Neural cell (in vitro differentiated cells): ENCODE measurements around the gene DMXL2. TPM values are rescaled to one million over a fixed set of nuclear protein-coding genes. Genes with fewer than 3 reads are reported as not detected.

Experiments used
- H2AFZ ChIP-seq: fragments of 200-600, 300-800 bp; sonication (generic), shearing (Covaris generic); 2 replicates; pipeline ENCODE4 v1.6.0; 2014; ENCODE audit warnings: low read depth, mild to moderate bottlenecking, antibody characterized with exemption, low read length, moderate library complexity
- H3F3A ChIP-seq: fragments of 200-600 bp; shearing (Covaris generic); 2 replicates; pipeline ENCODE4 v1.6.1; 2016; ENCODE audit warnings: mild to moderate bottlenecking, moderate library complexity, mixed read lengths, antibody characterized with exemption, low read length; ENCODE audit not compliant: insufficient read depth, poor library complexity, severe bottlenecking
- H3K27ac ChIP-seq: fragments of 200-600, 300-800 bp; sonication (generic), shearing (Covaris generic); 2 replicates; pipeline ENCODE4 v1.5.1; 2014; ENCODE audit warnings: mild to moderate bottlenecking, low read length, moderate library complexity
- H3K27me3 ChIP-seq: fragments of 300-800, 200-600 bp; sonication (generic), shearing (Covaris generic); 2 replicates; pipeline ENCODE4 v1.6.0; 2014; ENCODE audit warnings: mild to moderate bottlenecking, low read depth, low read length, moderate library complexity; ENCODE audit not compliant: insufficient read depth
- H3K36me3 ChIP-seq: fragments of 300-800, 200-600 bp; sonication (generic), shearing (Covaris generic); 2 replicates; pipeline ENCODE4 v1.5.1; 2014; ENCODE audit warnings: mild to moderate bottlenecking, antibody characterized with exemption, low read length, moderate library complexity; ENCODE audit not compliant: insufficient read depth
- H3K4me2 ChIP-seq: fragments of 300-800, 200-600 bp; sonication (generic), shearing (Covaris generic); 2 replicates; pipeline ENCODE4 v1.6.0; 2014; ENCODE audit warnings: mild to moderate bottlenecking, low read length
- H3K4me3 ChIP-seq: fragments of 300-800, 200-600 bp; sonication (generic), shearing (Covaris generic); 2 replicates; pipeline ENCODE4 v1.5.1; 2014; ENCODE audit warnings: mild to moderate bottlenecking, low read length, moderate library complexity
- H3K79me2 ChIP-seq: fragments of 200-600 bp; shearing (Covaris generic); replicated peaks from 2 replicates; pipeline ENCODE4 v1.6.0; 2014; ENCODE audit warnings: mild to moderate bottlenecking, low read length, moderate library complexity; ENCODE audit not compliant: insufficient read depth
- H3K9ac ChIP-seq: fragments of 300-800, 200-600 bp; sonication (generic), shearing (Covaris generic); 2 replicates; pipeline ENCODE4 v1.6.1; 2016; ENCODE audit warnings: mild to moderate bottlenecking, low read length, mixed read lengths
- H3K9me2 ChIP-seq: fragments of 200-600 bp; shearing (Covaris generic); 2 replicates; pipeline ENCODE4 v1.6.1; 2016; ENCODE audit warnings: mild to moderate bottlenecking, low read length, mixed read lengths; ENCODE audit not compliant: insufficient read depth
- H3K9me3 ChIP-seq: fragments of 200-600, 300-800 bp; sonication (generic), shearing (Covaris generic); 2 replicates; pipeline ENCODE4 v1.6.1; 2016; ENCODE audit warnings: mild to moderate bottlenecking, mixed run types, low read length, moderate library complexity, mixed read lengths
- H4K20me1 ChIP-seq: fragments of 200-600 bp; shearing (Covaris generic); 2 replicates; pipeline ENCODE4 v1.6.1; 2016; ENCODE audit warnings: mild to moderate bottlenecking, mixed run types; ENCODE audit not compliant: insufficient read depth
- EP300 ChIP-seq: fragments of 450-650 bp; conservative IDR thresholded peaks from 2 replicates; pipeline ENCODE4 v1.6.1; 2014; ENCODE audit warnings: antibody characterized with exemption, mild to moderate bottlenecking, moderate library complexity; ENCODE audit not compliant: poor library complexity, severe bottlenecking
- EZH2 ChIP-seq: fragments of 200-600, 300-800 bp; shearing (Covaris generic), sonication (generic); IDR thresholded peaks from 2 replicates; pipeline ENCODE4 v1.6.1; 2014; ENCODE audit warnings: antibody characterized with exemption, low read length, borderline replicate concordance, mild to moderate bottlenecking; ENCODE audit not compliant: insufficient read depth, poor library complexity, severe bottlenecking
- MXI1 ChIP-seq: fragments of 450-650 bp; conservative IDR thresholded peaks from 2 replicates; pipeline ENCODE4 v1.6.1; 2014; ENCODE audit warnings: antibody characterized with exemption, mild to moderate bottlenecking; ENCODE audit not compliant: poor library complexity, severe bottlenecking
- POLR2AphosphoS5 ChIP-seq: IDR thresholded peaks from 2 replicates; pipeline ENCODE4 v1.6.1; 2012
- RAD21 ChIP-seq: fragments of 450-650 bp; conservative IDR thresholded peaks from 2 replicates; pipeline ENCODE4 v1.6.1; 2014; ENCODE audit warnings: antibody characterized with exemption, mild to moderate bottlenecking, moderate library complexity
- SMC3 ChIP-seq: fragments of 450-650 bp; conservative IDR thresholded peaks from 2 replicates; pipeline ENCODE4 v1.6.1; 2014; ENCODE audit warnings: antibody characterized with exemption, mild to moderate bottlenecking, moderate library complexity; ENCODE audit not compliant: poor library complexity
- TAF1 ChIP-seq: IDR thresholded peaks from 2 replicates; pipeline ENCODE4 v1.6.1; 2012; ENCODE audit warnings: low read depth
- polyA plus RNA-seq: library from polyadenylated mRNA; depleted of rRNA; stranded (reverse); fragments of >200 nt; gene quantifications from 2 replicates; pipeline ENCODE4 v1.2.3, GENCODE V29; 2014
- TF ChIP-seq, protein P1 (sequence below): fragments of 450-650 bp; IDR thresholded peaks from 2 replicates; pipeline ENCODE4 v1.5.1; 2014; ENCODE audit warnings: antibody characterized with exemption, mild to moderate bottlenecking, moderate library complexity; ENCODE audit not compliant: poor library complexity, severe bottlenecking
- TF ChIP-seq, protein P2 (sequence below): IDR thresholded peaks from 2 replicates; pipeline ENCODE4 v1.6.1; 2012; ENCODE audit warnings: borderline replicate concordance

DMXL2 gene
- polyA plus RNA-seq, 1 donor from 2014 or later, result 176 TPM

DNA sequence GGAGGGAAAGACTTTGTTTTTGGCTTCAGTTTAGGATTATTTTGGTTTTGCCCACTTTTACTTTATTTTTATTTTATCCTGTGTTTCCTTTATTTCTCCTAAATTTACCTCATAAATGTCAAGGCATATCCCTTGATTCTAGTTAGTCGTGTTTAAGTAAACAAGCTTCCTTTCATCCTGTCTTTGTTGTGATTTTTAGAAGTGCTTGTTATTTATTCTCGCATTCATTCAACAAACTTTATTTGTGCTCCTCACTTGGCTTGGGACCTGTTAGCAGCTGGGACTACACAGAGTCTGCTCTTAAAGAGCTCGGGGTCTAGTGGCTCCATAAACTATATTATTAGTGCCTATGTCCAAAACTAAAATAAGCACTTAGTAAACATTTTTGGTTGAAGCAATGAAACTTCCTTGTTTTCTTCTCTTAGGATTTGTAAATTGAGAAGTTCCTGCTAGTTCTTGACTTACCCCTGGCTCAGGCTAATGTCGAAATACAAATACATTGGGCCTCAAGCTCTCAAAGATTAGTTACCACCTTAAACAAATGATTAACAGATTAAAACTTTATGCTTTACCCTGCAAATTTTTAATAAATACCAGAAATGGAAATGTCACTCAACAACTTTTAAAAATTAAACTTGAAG is 19.0 kb upstream of the DMXL2 start:
- H3K9ac ChIP-seq, result no peak overlapping the region
- H3K36me3 ChIP-seq, result no peaks in the 10 kb centered on the region
- H4K20me1 ChIP-seq, result no peaks in the 10 kb centered on the region
- no peak overlapping the region for H3K4me3 ChIP-seq
- H3K27me3 ChIP-seq, result no peaks in the 10 kb centered on the region
- H3K27ac ChIP-seq, result no peak overlapping the region
- TF ChIP-seq MXI1 (no peak), EZH2 (no peak), EP300 (no peak), TAF1 (no peak), POLR2AphosphoS5 (no peak), RAD21 (no peak), SMC3 (no peak)
- TF ChIP-seq, protein P1, sequence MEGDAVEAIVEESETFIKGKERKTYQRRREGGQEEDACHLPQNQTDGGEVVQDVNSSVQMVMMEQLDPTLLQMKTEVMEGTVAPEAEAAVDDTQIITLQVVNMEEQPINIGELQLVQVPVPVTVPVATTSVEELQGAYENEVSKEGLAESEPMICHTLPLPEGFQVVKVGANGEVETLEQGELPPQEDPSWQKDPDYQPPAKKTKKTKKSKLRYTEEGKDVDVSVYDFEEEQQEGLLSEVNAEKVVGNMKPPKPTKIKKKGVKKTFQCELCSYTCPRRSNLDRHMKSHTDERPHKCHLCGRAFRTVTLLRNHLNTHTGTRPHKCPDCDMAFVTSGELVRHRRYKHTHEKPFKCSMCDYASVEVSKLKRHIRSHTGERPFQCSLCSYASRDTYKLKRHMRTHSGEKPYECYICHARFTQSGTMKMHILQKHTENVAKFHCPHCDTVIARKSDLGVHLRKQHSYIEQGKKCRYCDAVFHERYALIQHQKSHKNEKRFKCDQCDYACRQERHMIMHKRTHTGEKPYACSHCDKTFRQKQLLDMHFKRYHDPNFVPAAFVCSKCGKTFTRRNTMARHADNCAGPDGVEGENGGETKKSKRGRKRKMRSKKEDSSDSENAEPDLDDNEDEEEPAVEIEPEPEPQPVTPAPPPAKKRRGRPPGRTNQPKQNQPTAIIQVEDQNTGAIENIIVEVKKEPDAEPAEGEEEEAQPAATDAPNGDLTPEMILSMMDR, result no peak
- TF ChIP-seq, protein P2, sequence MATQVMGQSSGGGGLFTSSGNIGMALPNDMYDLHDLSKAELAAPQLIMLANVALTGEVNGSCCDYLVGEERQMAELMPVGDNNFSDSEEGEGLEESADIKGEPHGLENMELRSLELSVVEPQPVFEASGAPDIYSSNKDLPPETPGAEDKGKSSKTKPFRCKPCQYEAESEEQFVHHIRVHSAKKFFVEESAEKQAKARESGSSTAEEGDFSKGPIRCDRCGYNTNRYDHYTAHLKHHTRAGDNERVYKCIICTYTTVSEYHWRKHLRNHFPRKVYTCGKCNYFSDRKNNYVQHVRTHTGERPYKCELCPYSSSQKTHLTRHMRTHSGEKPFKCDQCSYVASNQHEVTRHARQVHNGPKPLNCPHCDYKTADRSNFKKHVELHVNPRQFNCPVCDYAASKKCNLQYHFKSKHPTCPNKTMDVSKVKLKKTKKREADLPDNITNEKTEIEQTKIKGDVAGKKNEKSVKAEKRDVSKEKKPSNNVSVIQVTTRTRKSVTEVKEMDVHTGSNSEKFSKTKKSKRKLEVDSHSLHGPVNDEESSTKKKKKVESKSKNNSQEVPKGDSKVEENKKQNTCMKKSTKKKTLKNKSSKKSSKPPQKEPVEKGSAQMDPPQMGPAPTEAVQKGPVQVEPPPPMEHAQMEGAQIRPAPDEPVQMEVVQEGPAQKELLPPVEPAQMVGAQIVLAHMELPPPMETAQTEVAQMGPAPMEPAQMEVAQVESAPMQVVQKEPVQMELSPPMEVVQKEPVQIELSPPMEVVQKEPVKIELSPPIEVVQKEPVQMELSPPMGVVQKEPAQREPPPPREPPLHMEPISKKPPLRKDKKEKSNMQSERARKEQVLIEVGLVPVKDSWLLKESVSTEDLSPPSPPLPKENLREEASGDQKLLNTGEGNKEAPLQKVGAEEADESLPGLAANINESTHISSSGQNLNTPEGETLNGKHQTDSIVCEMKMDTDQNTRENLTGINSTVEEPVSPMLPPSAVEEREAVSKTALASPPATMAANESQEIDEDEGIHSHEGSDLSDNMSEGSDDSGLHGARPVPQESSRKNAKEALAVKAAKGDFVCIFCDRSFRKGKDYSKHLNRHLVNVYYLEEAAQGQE, result no peak
- H3K9me3 ChIP-seq, result no peaks in the 10 kb centered on the region
- no peaks in the 10 kb centered on the region for H3K79me2 ChIP-seq
- H3K9me2 ChIP-seq, result no peaks in the 10 kb centered on the region
- H2AFZ ChIP-seq, result no peak overlapping the region
- H3F3A ChIP-seq, result no peaks in the 10 kb centered on the region
- no peak overlapping the region for H3K4me2 ChIP-seq

DNA sequence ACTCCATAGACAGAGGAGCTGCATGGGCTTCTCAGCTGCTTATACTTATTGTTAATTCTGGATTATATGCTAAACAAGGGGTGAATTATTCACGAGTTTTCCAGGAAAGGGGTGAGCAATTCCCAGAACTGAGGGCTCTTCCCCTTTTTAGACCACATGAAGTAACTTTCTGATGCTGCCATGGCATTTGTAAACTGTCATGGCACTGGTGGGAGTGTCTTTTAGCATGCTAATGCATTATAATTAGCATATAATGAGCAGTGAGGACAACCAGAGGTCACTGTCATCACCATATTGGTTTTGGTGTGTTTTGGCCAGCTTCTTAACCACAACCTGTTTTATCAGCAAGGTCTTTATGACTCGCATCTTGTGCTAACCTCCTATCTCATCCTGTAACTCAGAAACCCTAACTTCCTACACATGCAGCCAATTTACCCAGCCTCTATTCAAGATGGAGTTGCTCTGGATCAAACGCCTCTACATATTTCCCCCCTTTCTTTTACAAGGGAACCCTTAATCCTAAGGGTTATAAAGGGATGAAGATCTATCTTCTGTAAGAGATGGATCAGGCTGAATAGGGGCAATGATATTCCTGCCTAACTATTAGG is 12.1 kb upstream of the DMXL2 start:
- no peaks in the 10 kb centered on the region for H3K9me2 ChIP-seq
- no peaks in the 10 kb centered on the region for H3K36me3 ChIP-seq
- H3K79me2 ChIP-seq, result no peaks in the 10 kb centered on the region
- H3K27me3 ChIP-seq, result no peaks in the 10 kb centered on the region
- H3F3A ChIP-seq, result no peaks in the 10 kb centered on the region
- no peak overlapping the region for H3K4me3 ChIP-seq
- TF ChIP-seq EP300 (no peak), POLR2AphosphoS5 (no peak), TAF1 (no peak), SMC3 (no peak)
- no peaks in the 10 kb centered on the region for H3K9me3 ChIP-seq
- no peaks in the 10 kb centered on the region for H4K20me1 ChIP-seq
- no peak overlapping the region for H2AFZ ChIP-seq
- H3K9ac ChIP-seq, result no peak overlapping the region
- no peak overlapping the region for H3K4me2 ChIP-seq
- no peak overlapping the region for H3K27ac ChIP-seq
